Measurements from ENCODE around the gene ZNF80.

DNA sequence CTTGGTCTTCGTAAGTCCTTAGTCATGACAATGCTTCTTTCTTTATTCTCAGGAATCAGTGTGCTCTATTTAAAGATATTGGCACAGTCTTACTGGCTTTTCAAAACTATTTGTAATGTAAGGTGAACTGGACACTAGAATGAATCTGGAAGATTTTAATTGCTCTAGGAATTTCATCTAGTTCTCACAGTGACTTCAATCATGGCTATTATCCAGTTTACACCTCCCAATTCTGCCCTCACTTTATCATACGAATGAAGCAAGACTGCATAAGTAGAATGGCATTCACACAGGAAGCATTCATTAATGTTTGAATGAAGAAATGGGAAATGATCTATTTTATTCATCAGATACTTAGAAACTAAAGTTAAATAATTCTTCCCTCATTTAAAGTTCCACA lies 31.8 kb downstream of the ZNF80 start:
- TF ChIP-seq, protein P1, sequence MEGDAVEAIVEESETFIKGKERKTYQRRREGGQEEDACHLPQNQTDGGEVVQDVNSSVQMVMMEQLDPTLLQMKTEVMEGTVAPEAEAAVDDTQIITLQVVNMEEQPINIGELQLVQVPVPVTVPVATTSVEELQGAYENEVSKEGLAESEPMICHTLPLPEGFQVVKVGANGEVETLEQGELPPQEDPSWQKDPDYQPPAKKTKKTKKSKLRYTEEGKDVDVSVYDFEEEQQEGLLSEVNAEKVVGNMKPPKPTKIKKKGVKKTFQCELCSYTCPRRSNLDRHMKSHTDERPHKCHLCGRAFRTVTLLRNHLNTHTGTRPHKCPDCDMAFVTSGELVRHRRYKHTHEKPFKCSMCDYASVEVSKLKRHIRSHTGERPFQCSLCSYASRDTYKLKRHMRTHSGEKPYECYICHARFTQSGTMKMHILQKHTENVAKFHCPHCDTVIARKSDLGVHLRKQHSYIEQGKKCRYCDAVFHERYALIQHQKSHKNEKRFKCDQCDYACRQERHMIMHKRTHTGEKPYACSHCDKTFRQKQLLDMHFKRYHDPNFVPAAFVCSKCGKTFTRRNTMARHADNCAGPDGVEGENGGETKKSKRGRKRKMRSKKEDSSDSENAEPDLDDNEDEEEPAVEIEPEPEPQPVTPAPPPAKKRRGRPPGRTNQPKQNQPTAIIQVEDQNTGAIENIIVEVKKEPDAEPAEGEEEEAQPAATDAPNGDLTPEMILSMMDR (IDR thresholded peaks at IDR 0.05; ENCODE audit: low read length), result no peak
- no peak for TF ChIP-seq EZH2phosphoT487 (IDR thresholded peaks at IDR 0.05; ENCODE audit: low read length)

Data from MM.1S (cell line).